Measurements from ENCODE around the gene PARL. TPM values are rescaled to one million over a fixed set of nuclear protein-coding genes. Genes with fewer than 3 reads are reported as not detected.

PARL gene
- total RNA-seq, 1 experiment from 2014 or later, result 69.7 TPM

- ATAC-seq, result no peak
- Histone ChIP-seq H3K27me3 (ENCODE audit: insufficient read depth, low read length) (no peaks in the 10 kb centered on the region), H3K4me3 (replicated peaks in 1 of 2; ENCODE audit: low read depth in 1 of 2, low read length in 2 of 2) (no peak overlapping the region), H3K4me2 (ENCODE audit: low read length) (no peak overlapping the region), H3K9me3 (ENCODE audit: control insufficient read depth in 1 of 2, insufficient read depth in 1 of 2, low read depth in 1 of 2, low read length in 2 of 2) (no peaks in the 10 kb centered on the region), H3K9me2 (ENCODE audit: insufficient read depth) (no peaks in the 10 kb centered on the region), H3K79me2 (ENCODE audit: insufficient read depth, low read length) (0 out of 2 replicates have a peak, but pooled peaks cover 13% of the 10 kb centered on the region), H3K4me1 (ENCODE audit: control insufficient read depth in 1 of 2, insufficient read depth in 2 of 2, low read length in 2 of 2) (no peaks in the 10 kb centered on the region), H3K36me3 (ENCODE audit: control insufficient read depth in 1 of 2, insufficient read depth in 2 of 2, low read length in 2 of 2) (peaks cover 37 to 47% of the 10 kb centered on the region in 2 experiments), H3K27ac (ENCODE audit: low read depth, low read length) (no peak overlapping the region), H4K20me1 (ENCODE audit: insufficient read depth) (no peaks in the 10 kb centered on the region), H3K9ac (ENCODE audit: low read length) (no peak overlapping the region), H2AFZ (ENCODE audit: low read depth, low read length, poor library complexity, severe bottlenecking) (no peak overlapping the region)
- ChIA-PET CTCF (interaction anchor here (0.6 to 3.2 kb wide), 2 partner anchors 13 to 119 kb away, joined by 4 to 8 read pairs; no protein-coding TSS in a partner anchor), POLR2A (no interaction called here), RAD21 (ENCODE audit: low non-redundant PET in 1 of 2, low total read pairs in 2 of 2, uncharacterized antibody in 2 of 2, unreplicated experiment in 2 of 2) (interaction anchor here in 1 of 2 experiments (0.7 kb wide), 1 partner anchor 1874 kb away, joined by 4 read pairs; no protein-coding TSS in a partner anchor)
- no peak for DNase-seq (ENCODE audit: low read depth, low spot score)
- intact Hi-C loops (cut with micrococcal nuclease), result no loop called here
- TF ChIP-seq POLR2AphosphoS5 (IDR thresholded peaks at IDR 0.05; ENCODE audit: low read depth, low read length) (no peak), FOSL1 (IDR thresholded peaks at IDR 0.05; ENCODE audit: low read depth) (no peak), ZBTB33 (IDR thresholded peaks at IDR 0.05; ENCODE audit: extremely low read depth, insufficient replicate concordance, low read length) (no peak), ZNF274 (IDR thresholded peaks at IDR 0.05; ENCODE audit: low read depth, low read length) (no peak), CBX3 (IDR thresholded peaks at IDR 0.05; ENCODE audit: low read depth) (no peak), SP1 (IDR thresholded peaks at IDR 0.05; ENCODE audit: low read depth) (no peak), CEBPB (IDR thresholded peaks at IDR 0.05; ENCODE audit: low read depth) (no peak), YY1 (IDR thresholded peaks at IDR 0.05; ENCODE audit: extremely low read depth, insufficient replicate concordance, low read depth, low read length) (no peak), SIN3A (IDR thresholded peaks at IDR 0.05; ENCODE audit: low read depth) (no peak), MAX (IDR thresholded peaks at IDR 0.05) (no peak), JUND (IDR thresholded peaks at IDR 0.05) (no peak), CTCF (IDR thresholded peaks at IDR 0.05 in 2 of 3, conservative IDR thresholded peaks at IDR 0.05 in 1 of 3; ENCODE audit: borderline replicate concordance in 1 of 3, insufficient read depth in 1 of 3, low read depth in 2 of 3, low read length in 2 of 3) (no peak), TCF7L2 (IDR thresholded peaks at IDR 0.05; ENCODE audit: borderline replicate concordance, extremely low read depth, insufficient read depth, insufficient read length) (no peak), POLR2A (IDR thresholded peaks at IDR 0.05; ENCODE audit: borderline replicate concordance, extremely low read depth, insufficient read depth, insufficient read length) (no peak), EZH2 (IDR thresholded peaks at IDR 0.05) (no peak)
- no TSS peak for BruUV-seq (replicated peaks)
Observed at GRCh38 chr3:183779896-183780465, 104.7 kb downstream of the PARL start.

Measured in HCT116 (cell line).